Left lung (tissue), 10 donors: ENCODE results near the gene FANCM. TPM values are rescaled to one million over a fixed set of nuclear protein-coding genes. Genes with fewer than 3 reads are reported as not detected.
"Not testable (repeated sequence)": the region's sequence is repeated elsewhere in the genome, so short reads cannot be mapped to it uniquely, and the experiment has no call there.

ENCODE experiments used
- ATAC-seq: fragments of 200-7000 bp; cut with Tn5 transposase; one replicate; pipeline ENCODE4 v1.9.1; 2020; ENCODE audit warnings: moderate library complexity
- DNase-seq, 4 donors: peaks; one replicate each; pipeline ENCODE4 v3.0.0-alpha.2; 2013 to 2020
- H3K27ac ChIP-seq, 2 donors: fragments of 200-600 bp; sonication (generic) in 1 of 2; one replicate each; pipeline versions ENCODE4 v1.5.0 to v1.8.0; 2020 to 2021
- H3K27me3 ChIP-seq, 2 donors: fragments of 200-600 bp; sonication (generic) in 1 of 2; one replicate each; pipeline versions ENCODE4 v1.5.0 to v1.8.0; 2020 to 2021
- H3K36me3 ChIP-seq, 2 donors: fragments of 200-600 bp; sonication (generic) in 1 of 2; one replicate each; pipeline versions ENCODE4 v1.5.0 to v1.8.0; 2020 to 2021
- H3K4me1 ChIP-seq, 2 donors: fragments of 200-600 bp; one replicate each; pipeline ENCODE4 v1.8.0; 2021
- H3K4me3 ChIP-seq, 2 donors: fragments of 200-600 bp; sonication (generic) in 1 of 2; one replicate each; pipeline versions ENCODE4 v1.5.0 to v1.8.0; 2020 to 2021; ENCODE audit warnings: mild to moderate bottlenecking in 1 of 2
- H3K9me3 ChIP-seq, 2 donors: fragments of 200-600 bp; sonication (generic) in 1 of 2; one replicate each; pipeline versions ENCODE4 v1.5.0 to v1.8.0; 2020 to 2021
- CTCF ChIP-seq, 2 donors: fragments of 200-600 bp; sonication (generic) in 1 of 2; IDR thresholded peaks; one replicate each; pipeline versions ENCODE4 v1.5.0 to v1.8.0; 2021; ENCODE audit warnings: antibody characterized with exemption in 2 of 2
- intact Hi-C, 2 donors: fragments of 100-400 bp; cut with DNase I; formaldehyde crosslinking; loops; one replicate each; pipeline versions ENCODE4 v1.11.2 to v1.14.2; 2022
- polyA plus RNA-seq, 6 donors: library from polyadenylated mRNA; unstranded; fragments of 120-200 nt; gene quantifications; one replicate each; pipeline ENCODE4 v1.2.1, GENCODE V29; 2013; ENCODE audit not compliant: insufficient read length in 6 of 6
- total RNA-seq, 2 donors: library from RNA; stranded (reverse); fragmentation: NEBNext Ultra II Directional; extraction: Animal tissue kit (Norgen Biotek cat#: 25700); gene quantifications; one replicate each; pipeline ENCODE4 v1.2.1, GENCODE V29; 2021
- donor health status: DM: no; HTN: yes; CAD: no.
- donor health status: DM: no; HTN: no; CAD: no.

The FANCM gene
- total and polyA plus RNA-seq, 8 donors: 6.0 to 19.1 (median 14.5) TPM

GRCh38 chr14:45204241-45204640, 68.5 kb downstream of the FANCM start:
- Histone ChIP-seq H3K27me3 (no peaks in the 10 kb centered on the region), H3K36me3 (peaks cover 0 to 68% of the 10 kb centered on the region in 2 donors), H3K9me3 (no peaks in the 10 kb centered on the region), H3K27ac (no peak overlapping the region), H3K4me3 (no peak overlapping the region), H3K4me1 (no peaks in the 10 kb centered on the region)
- ATAC-seq (no peak), DNase-seq (no peak)
- intact Hi-C loops: no loop called here
- TF ChIP-seq CTCF (IDR thresholded peaks at IDR 0.05): no peak

GRCh38 chr14:45210159-45210558, 74.4 kb downstream of the FANCM start:
- H3K4me1 ChIP-seq: no peaks in the 10 kb centered on the region
- H3K9me3 ChIP-seq: no peaks in the 10 kb centered on the region
- intact Hi-C loops: no loop called here
- no peak overlapping the region for H3K27ac ChIP-seq
- H3K36me3 ChIP-seq: peaks cover 0 to 89% of the 10 kb centered on the region in 2 donors
- H3K27me3 ChIP-seq: no peaks in the 10 kb centered on the region
- no peak overlapping the region for H3K4me3 ChIP-seq
- DNase-seq (no peak), ATAC-seq (no peak)
- no peak for TF ChIP-seq CTCF (IDR thresholded peaks at IDR 0.05)

- H3K4me3 ChIP-seq: no peak overlapping the region
- H3K36me3 ChIP-seq: peaks cover 0 to 94% of the 10 kb centered on the region in 2 donors
- TF ChIP-seq CTCF (IDR thresholded peaks at IDR 0.05): no peak
- H3K27me3 ChIP-seq: no peaks in the 10 kb centered on the region
- H3K27ac ChIP-seq: no peak overlapping the region
- DNase-seq: no peak
- no peak for ATAC-seq
- no peaks in the 10 kb centered on the region for H3K9me3 ChIP-seq
- no peaks in the 10 kb centered on the region for H3K4me1 ChIP-seq
- intact Hi-C loops: no loop called here
Measured at GRCh38 chr14:45211295-45211694, 75.6 kb downstream of the FANCM start.

GRCh38 chr14:45212231-45212630, 76.5 kb downstream of the FANCM start:
- no peak for TF ChIP-seq CTCF (IDR thresholded peaks at IDR 0.05)
- H3K4me3 ChIP-seq: no peak overlapping the region
- H3K9me3 ChIP-seq: no peaks in the 10 kb centered on the region
- DNase-seq (no peak), ATAC-seq (no peak)
- peaks cover 0 to 94% of the 10 kb centered on the region in 2 donors for H3K36me3 ChIP-seq
- no peaks in the 10 kb centered on the region for H3K4me1 ChIP-seq
- no peaks in the 10 kb centered on the region for H3K27me3 ChIP-seq
- H3K27ac ChIP-seq: no peak overlapping the region
- intact Hi-C loops: no loop called here

GRCh38 chr14:45213716-45214115, 78.0 kb downstream of the FANCM start:
- H3K27ac ChIP-seq, intact Hi-C loops, H3K9me3 ChIP-seq, DNase-seq, H3K27me3 ChIP-seq, ATAC-seq, H3K4me3 ChIP-seq, H3K4me1 ChIP-seq: not testable (repeated sequence)
- H3K36me3 ChIP-seq: peaks cover 0 to 94% of the 10 kb centered on the region in 2 donors

GRCh38 chr14:45214341-45214740, 78.6 kb downstream of the FANCM start:
- ATAC-seq, H3K9me3 ChIP-seq, DNase-seq, intact Hi-C loops, H3K4me3 ChIP-seq, H3K4me1 ChIP-seq, H3K27ac ChIP-seq, H3K27me3 ChIP-seq: not testable (repeated sequence)
- peaks cover 0 to 88% of the 10 kb centered on the region in 2 donors for H3K36me3 ChIP-seq
